ENCODE measurements around the gene GSG1L. TPM values are rescaled to one million over a fixed set of nuclear protein-coding genes. Genes with fewer than 3 reads are reported as not detected.

Gene GSG1L
- total RNA-seq, 4 donors from 2014 or later = not detected

GRCh38 chr16:28001642-28002041, 61.9 kb downstream of the GSG1L start:
- TF ChIP-seq, protein P1, sequence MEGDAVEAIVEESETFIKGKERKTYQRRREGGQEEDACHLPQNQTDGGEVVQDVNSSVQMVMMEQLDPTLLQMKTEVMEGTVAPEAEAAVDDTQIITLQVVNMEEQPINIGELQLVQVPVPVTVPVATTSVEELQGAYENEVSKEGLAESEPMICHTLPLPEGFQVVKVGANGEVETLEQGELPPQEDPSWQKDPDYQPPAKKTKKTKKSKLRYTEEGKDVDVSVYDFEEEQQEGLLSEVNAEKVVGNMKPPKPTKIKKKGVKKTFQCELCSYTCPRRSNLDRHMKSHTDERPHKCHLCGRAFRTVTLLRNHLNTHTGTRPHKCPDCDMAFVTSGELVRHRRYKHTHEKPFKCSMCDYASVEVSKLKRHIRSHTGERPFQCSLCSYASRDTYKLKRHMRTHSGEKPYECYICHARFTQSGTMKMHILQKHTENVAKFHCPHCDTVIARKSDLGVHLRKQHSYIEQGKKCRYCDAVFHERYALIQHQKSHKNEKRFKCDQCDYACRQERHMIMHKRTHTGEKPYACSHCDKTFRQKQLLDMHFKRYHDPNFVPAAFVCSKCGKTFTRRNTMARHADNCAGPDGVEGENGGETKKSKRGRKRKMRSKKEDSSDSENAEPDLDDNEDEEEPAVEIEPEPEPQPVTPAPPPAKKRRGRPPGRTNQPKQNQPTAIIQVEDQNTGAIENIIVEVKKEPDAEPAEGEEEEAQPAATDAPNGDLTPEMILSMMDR (IDR thresholded peaks at IDR 0.05) = no peak
- ATAC-seq (ENCODE audit: low FRiP score) = no peak
- DNase-seq (ENCODE audit: low spot score) = no peak

- DNase-seq (ENCODE audit: low spot score) (no peak), ATAC-seq (ENCODE audit: low FRiP score) (no peak)
- TF ChIP-seq, protein P1 (IDR thresholded peaks at IDR 0.05) = no peak
Observed at GRCh38 chr16:28001184-28001583, 62.3 kb downstream of the GSG1L start.

GRCh38 chr16:28000314-28001169, 63.0 kb downstream of the GSG1L start:
- TF ChIP-seq, protein P1 (IDR thresholded peaks at IDR 0.05) = no peak
- no peak for DNase-seq (ENCODE audit: low spot score)
- ATAC-seq (ENCODE audit: low FRiP score) = no peak

DNA sequence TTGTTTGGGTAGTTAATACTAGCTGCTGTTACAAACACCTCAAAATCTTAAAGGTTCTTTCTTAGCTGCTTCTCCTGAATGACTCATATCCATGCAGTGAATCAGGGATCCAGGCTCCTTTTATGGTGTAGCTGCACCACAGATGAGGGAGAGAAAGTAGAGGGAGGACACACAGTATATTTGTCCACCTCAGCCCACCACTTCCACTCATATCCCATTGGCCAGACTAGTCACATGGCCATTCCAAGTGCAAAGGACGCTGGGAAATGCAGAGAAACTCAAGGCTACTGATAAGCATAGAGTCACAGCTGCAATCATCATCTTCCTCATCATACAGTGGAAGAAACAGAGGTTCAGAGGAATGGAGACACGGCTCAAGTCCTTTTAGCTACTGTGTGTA, 63.8 kb downstream of the GSG1L start:
- DNase-seq (ENCODE audit: low spot score) (no peak), ATAC-seq (ENCODE audit: low FRiP score) (no peak)
- TF ChIP-seq, protein P1 (IDR thresholded peaks at IDR 0.05) = no peak

- DNase-seq (ENCODE audit: low spot score) = no peak
- TF ChIP-seq, protein P1 (IDR thresholded peaks at IDR 0.05) = no peak
- ATAC-seq (ENCODE audit: low FRiP score) = no peak
Observed at GRCh38 chr16:27995378-27995777, 68.1 kb downstream of the GSG1L start.

DNA sequence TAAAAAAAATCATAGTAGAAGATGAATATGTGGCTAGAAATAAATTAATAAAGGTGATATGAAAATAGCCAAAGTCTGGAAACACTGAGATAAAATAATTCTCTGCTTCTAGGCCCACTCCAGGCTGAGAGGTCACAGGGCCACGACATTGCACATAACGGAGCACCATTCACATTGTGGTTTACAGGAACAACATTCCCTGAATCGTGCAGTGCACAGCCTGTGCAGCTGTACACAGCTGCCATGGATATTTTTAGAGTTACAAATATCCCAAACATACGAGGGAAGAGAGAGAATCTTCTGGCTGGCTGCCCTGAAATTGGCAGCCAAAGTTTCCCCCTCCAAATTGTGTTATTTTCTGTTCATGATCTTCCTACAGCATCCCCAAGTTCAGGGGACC, 68.8 kb downstream of the GSG1L start:
- DNase-seq (ENCODE audit: low spot score) = no peak
- ATAC-seq (ENCODE audit: low FRiP score) = no peak
- TF ChIP-seq, protein P1 (IDR thresholded peaks at IDR 0.05) = no peak

DNA sequence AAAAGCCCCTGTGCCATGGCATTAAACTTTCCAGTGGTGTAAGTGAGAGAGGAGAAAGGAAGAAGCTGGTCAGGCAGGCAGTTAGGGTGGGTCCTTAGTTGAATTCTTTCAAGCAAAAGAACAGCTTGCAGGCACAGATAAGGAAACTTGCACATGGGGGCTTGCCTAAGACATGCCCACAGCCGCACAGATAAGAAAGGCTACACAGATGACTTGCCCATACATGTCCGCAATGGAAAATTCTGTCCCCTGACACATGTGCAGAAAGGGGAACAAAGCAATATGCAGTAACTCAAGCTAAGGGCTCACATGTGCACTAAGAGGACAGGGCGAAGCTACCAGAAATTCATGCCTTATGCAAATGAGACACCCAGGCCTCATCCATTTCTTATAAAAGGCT, 69.9 kb downstream of the GSG1L start:
- ATAC-seq (ENCODE audit: low FRiP score) (no peak), DNase-seq (ENCODE audit: low spot score) (no peak)
- TF ChIP-seq, protein P1 (IDR thresholded peaks at IDR 0.05) = no peak

Data from omental fat pad (tissue), 4 donors.